Ectodermal cell (in vitro differentiated cells): ENCODE measurements around the gene UST.
"Not testable (repeated sequence)": the region's sequence is repeated elsewhere in the genome, so short reads cannot be mapped to it uniquely, and the experiment has no call there.

Experiments
- H3K27ac ChIP-seq: 2 replicates; pipeline ENCODE4 v1.7.0; 2013; ENCODE audit warnings: mild to moderate bottlenecking, low read depth, low read length; ENCODE audit not compliant: insufficient read depth, poor library complexity, severe bottlenecking
- H3K27me3 ChIP-seq: 2 replicates; pipeline ENCODE4 v1.7.0; 2013; ENCODE audit warnings: mild to moderate bottlenecking, low read length; ENCODE audit not compliant: insufficient read depth, control insufficient read depth, poor library complexity, severe bottlenecking
- H3K36me3 ChIP-seq: one replicate; pipeline ENCODE4 v1.7.0; 2013; ENCODE audit warnings: low read length; ENCODE audit not compliant: control insufficient read depth, insufficient read depth
- H3K4me1 ChIP-seq: one replicate; pipeline ENCODE4 v1.7.0; 2013; ENCODE audit warnings: low read length; ENCODE audit not compliant: control insufficient read depth, insufficient read depth
- H3K4me3 ChIP-seq: 2 replicates; pipeline ENCODE4 v1.7.0; 2013; ENCODE audit warnings: low read depth, low read length, control low read depth; ENCODE audit not compliant: insufficient read depth
- H3K9me3 ChIP-seq: 2 replicates; pipeline ENCODE4 v1.7.0; 2013; ENCODE audit warnings: mild to moderate bottlenecking, low read length, moderate library complexity; ENCODE audit not compliant: control insufficient read depth
- WGBS, 2 experiments: methylation state at CpG; one replicate each; pipeline ENCODE4 v1.1.7; 2013; ENCODE audit warnings: missing lambda C conversion rate in 2 of 2; 5-methylcytosine and 5-hydroxymethylcytosine counted together

Gene UST

GRCh38 chr6:148845464-148845863, 98.6 kb downstream of the UST start:
- Histone ChIP-seq H3K27ac (no peak overlapping the region), H3K36me3 (no peaks in the 10 kb centered on the region), H3K4me3 (no peak overlapping the region), H3K27me3 (no peaks in the 10 kb centered on the region), H3K9me3 (no peaks in the 10 kb centered on the region), H3K4me1 (peaks cover 5% of the 10 kb centered on the region)
- WGBS, 2 experiments: 100% methylated on average over 1 of the region's 1 CpG; no CpG with 5 or more reads in 1 of the 2 experiments

- Histone ChIP-seq H3K27me3 (no peaks in the 10 kb centered on the region), H3K36me3 (no peaks in the 10 kb centered on the region), H3K27ac (no peak overlapping the region), H3K4me3 (no peak overlapping the region), H3K4me1 (peaks cover 17% of the 10 kb centered on the region), H3K9me3 (no peaks in the 10 kb centered on the region)
- 85 to 91% methylated on average over 4 of the region's 4 CpGs for WGBS, 2 experiments
Measured at GRCh38 chr6:148846778-148847761, 100.2 kb downstream of the UST start.

GRCh38 chr6:148848915-148849314, 102.1 kb downstream of the UST start:
- no peaks in the 10 kb centered on the region for H3K27me3 ChIP-seq
- H3K4me3 ChIP-seq: no peak overlapping the region
- H3K4me1 ChIP-seq: peaks cover 23% of the 10 kb centered on the region
- 95 to 96% methylated on average over 4 of the region's 4 CpGs for WGBS, 2 experiments
- H3K27ac ChIP-seq: no peak overlapping the region
- no peaks in the 10 kb centered on the region for H3K36me3 ChIP-seq
- no peaks in the 10 kb centered on the region for H3K9me3 ChIP-seq

GRCh38 chr6:148849449-148849848, 102.6 kb downstream of the UST start:
- not testable (repeated sequence) for H3K4me3 ChIP-seq, H3K9me3 ChIP-seq, H3K27ac ChIP-seq, H3K36me3 ChIP-seq, H3K27me3 ChIP-seq
- 92 to 94% methylated on average over 4 to 5 of the region's 5 CpGs for WGBS, 2 experiments
- H3K4me1 ChIP-seq: peaks cover 23% of the 10 kb centered on the region

GRCh38 chr6:148850964-148851363, 104.1 kb downstream of the UST start:
- H3K27ac ChIP-seq: no peak overlapping the region
- WGBS, 2 experiments: 60 to 68% methylated on average over 1 of the region's 3 CpGs
- no peaks in the 10 kb centered on the region for H3K9me3 ChIP-seq
- no peaks in the 10 kb centered on the region for H3K27me3 ChIP-seq
- H3K4me3 ChIP-seq: no peak overlapping the region
- no peaks in the 10 kb centered on the region for H3K36me3 ChIP-seq
- peaks cover 29% of the 10 kb centered on the region for H3K4me1 ChIP-seq

GRCh38 chr6:148851683-148852556, 105.1 kb downstream of the UST start:
- Histone ChIP-seq H3K27ac (peak overlapping the region; percentile 72), H3K4me3 (no peak overlapping the region), H3K9me3 (no peaks in the 10 kb centered on the region), H3K36me3 (no peaks in the 10 kb centered on the region), H3K27me3 (no peaks in the 10 kb centered on the region), H3K4me1 (peaks cover 29% of the 10 kb centered on the region)
- WGBS, 2 experiments: 77% methylated on average over 16 of the region's 16 CpGs

- no peaks in the 10 kb centered on the region for H3K27me3 ChIP-seq
Measured at GRCh38 chr6:148852688-148853087, 105.9 kb downstream of the UST start.

GRCh38 chr6:148853113-148853512, 106.3 kb downstream of the UST start:
- not testable (repeated sequence) for H3K4me3 ChIP-seq, H3K27me3 ChIP-seq, H3K9me3 ChIP-seq, H3K36me3 ChIP-seq, H3K27ac ChIP-seq
- 100% methylated on average over 1 to 2 of the region's 3 CpGs for WGBS, 2 experiments
- H3K4me1 ChIP-seq: peaks cover 29% of the 10 kb centered on the region

More at GRCh38 chr6:148852688-148853087, 105.9 kb downstream of the UST start:
- Histone ChIP-seq H3K9me3 (no peaks in the 10 kb centered on the region), H3K4me3 (no peak overlapping the region), H3K27ac (no peak overlapping the region), H3K4me1 (peaks cover 29% of the 10 kb centered on the region), H3K36me3 (no peaks in the 10 kb centered on the region)
- WGBS, 2 experiments: 93 to 96% methylated on average over 6 of the region's 6 CpGs

- Histone ChIP-seq H3K27me3 (no peaks in the 10 kb centered on the region), H3K4me3 (no peak overlapping the region), H3K27ac (no peak overlapping the region), H3K4me1 (peaks cover 24% of the 10 kb centered on the region), H3K36me3 (no peaks in the 10 kb centered on the region), H3K9me3 (no peaks in the 10 kb centered on the region)
- 95 to 97% methylated on average over 5 of the region's 5 CpGs for WGBS, 2 experiments
Measured at GRCh38 chr6:148854096-148854495, 107.3 kb downstream of the UST start.

- Histone ChIP-seq H3K36me3 (no peaks in the 10 kb centered on the region), H3K9me3 (no peaks in the 10 kb centered on the region), H3K4me3 (no peak overlapping the region), H3K27me3 (no peaks in the 10 kb centered on the region), H3K4me1 (peaks cover 24% of the 10 kb centered on the region), H3K27ac (peak overlapping the region; percentile 46)
- WGBS, 2 experiments: 34 to 38% methylated on average over 11 of the region's 11 CpGs
Measured at GRCh38 chr6:148854992-148855391, 108.2 kb downstream of the UST start.
